HepG2 (cell line): Measurements from ENCODE around the gene HOMEZ. TPM values are rescaled to one million over a fixed set of nuclear protein-coding genes. Genes with fewer than 3 reads are reported as not detected.

Experiments
- ATAC-seq: fragments of 200-7000 bp; cut with Tn5 transposase; 3 replicates; pipeline ENCODE4 v1.9.1; 2020; ENCODE audit warnings: mild to moderate bottlenecking, moderate library complexity
- BruUV-seq: library from RNA; stranded (reverse); fragments of 400-500 nt; replicated peaks from 2 replicates; lab custom pipeline; 2021; lab: Mats Ljungman, UMichigan
- CTCF ChIA-PET: fragments of 300-600 bp; formaldehyde crosslinking; extraction: SDS; loops from one replicate; lab custom pipeline; 2021; ENCODE audit warnings: low total read pairs, inconsistent platforms, low intra/inter-chr PET ratio; lab: Yijun Ruan, JAX
- POLR2A ChIA-PET: fragments of 350-600 bp; sonication (Branson Sonifier 250); formaldehyde crosslinking; loops from one replicate; lab custom pipeline; 2020; ENCODE audit warnings: antibody characterized with exemption, inconsistent platforms; lab: Yijun Ruan, JAX
- DNase-seq: peaks from one replicate; pipeline ENCODE4 v3.0.0-alpha.2; 2015; ENCODE audit warnings: low spot score
- FAIRE-seq: peaks from 3 replicates; lab custom pipeline; 2011; peaks lifted over from hg19 to GRCh38; lab: Jason Lieb, UNC
- H2AFZ ChIP-seq: one replicate; pipeline ENCODE4 v1.6.1; 2011; ENCODE audit warnings: low read length, inconsistent platforms
- H3K27ac ChIP-seq: fragments of 300-600 bp; 3 replicates; pipeline ENCODE4 v1.8.0; 2011; ENCODE audit warnings: mixed run types, mild to moderate bottlenecking, mixed read lengths, low read length, inconsistent platforms; ENCODE audit not compliant: insufficient read depth; ENCODE audit errors: extremely low read length
- H3K27me3 ChIP-seq, 2 experiments: fragments of 200-600 bp in 1 of 2; 2 replicates in 1 of 2; 3 replicates in 1 of 2; pipeline versions ENCODE4 v1.6.0 to v1.8.0; 2011; ENCODE audit warnings: low read length in 2 of 2, mild to moderate bottlenecking in 2 of 2, moderate library complexity in 2 of 2, inconsistent platforms in 1 of 2; ENCODE audit not compliant: insufficient read depth in 2 of 2, control insufficient read depth in 1 of 2
- H3K36me3 ChIP-seq, 2 experiments: fragments of 200-600 bp in 1 of 2; replicated peaks in 1 of 2; 2 replicates in 1 of 2; 3 replicates in 1 of 2; pipeline versions ENCODE4 v1.5.1 to v1.8.0; 2011; ENCODE audit warnings: low read length in 2 of 2, inconsistent platforms in 1 of 2; ENCODE audit not compliant: insufficient read depth in 2 of 2, control insufficient read depth in 1 of 2
- H3K4me1 ChIP-seq: 2 replicates; pipeline ENCODE4 v1.5.1; 2012; ENCODE audit warnings: low read length, inconsistent platforms; ENCODE audit not compliant: insufficient read depth
- H3K4me2 ChIP-seq: 2 replicates; pipeline ENCODE4 v1.6.0; 2011; ENCODE audit warnings: low read depth, low read length, inconsistent platforms
- H3K4me3 ChIP-seq, 3 experiments: fragments of 200-600 bp in 1 of 3; sonication (generic), shearing (Covaris generic) in 1 of 3; replicated peaks in 1 of 3; 2 replicates each; pipeline ENCODE4 v1.5.1; 2011 to 2016; ENCODE audit warnings: low read length in 3 of 3, inconsistent platforms in 2 of 3, low read depth in 2 of 3, mild to moderate bottlenecking in 2 of 3, control low read depth in 1 of 3, mixed read lengths in 1 of 3; ENCODE audit not compliant: insufficient read depth in 1 of 3
- H3K79me2 ChIP-seq: one replicate; pipeline ENCODE4 v1.6.1; 2011; ENCODE audit warnings: low read length, inconsistent platforms; ENCODE audit not compliant: insufficient read depth
- H3K9ac ChIP-seq: 2 replicates; pipeline ENCODE4 v1.6.0; 2011; ENCODE audit warnings: mild to moderate bottlenecking, low read depth, low read length, inconsistent platforms; ENCODE audit not compliant: insufficient read depth
- H3K9me3 ChIP-seq: 2 replicates; pipeline ENCODE4 v1.5.1; 2012; ENCODE audit warnings: mild to moderate bottlenecking, low read length
- H4K20me1 ChIP-seq: 2 replicates; pipeline ENCODE4 v1.6.0; 2011; ENCODE audit warnings: inconsistent platforms, mild to moderate bottlenecking, low read length, moderate library complexity; ENCODE audit not compliant: insufficient read depth
- ARNTL ChIP-seq: sonication (generic); formaldehyde crosslinking; IDR thresholded peaks from 2 replicates; pipeline ENCODE4 v1.4.0; 2020; ENCODE audit warnings: mild to moderate bottlenecking, missing genetic modification reagents
- ETV5 ChIP-seq: IDR thresholded peaks from 2 replicates; pipeline ENCODE4 v1.6.1; 2018; ENCODE audit warnings: missing biosample characterization, missing genetic modification reagents, inconsistent platforms, borderline replicate concordance
- MAF1 ChIP-seq: sonication (generic); formaldehyde crosslinking; IDR thresholded peaks from 2 replicates; pipeline ENCODE4 v1.5.0; 2020; ENCODE audit warnings: missing genetic modification reagents, borderline replicate concordance
- PPARG ChIP-seq: conservative IDR thresholded peaks from 2 replicates; pipeline ENCODE4 v1.6.1; 2016; ENCODE audit warnings: missing biosample characterization, missing genetic modification reagents
- RAD21 ChIP-seq: fragments of 450-650 bp; formaldehyde crosslinking; IDR thresholded peaks from 2 replicates; pipeline ENCODE4 v1.5.0; 2020; ENCODE audit warnings: mild to moderate bottlenecking
- RAD51 ChIP-seq: fragments of 450-650 bp; IDR thresholded peaks from 2 replicates; pipeline ENCODE4 v1.6.1; 2016; ENCODE audit warnings: borderline replicate concordance
- SIN3B ChIP-seq: fragments of 150-350 bp; IDR thresholded peaks from 2 replicates; pipeline ENCODE4 v1.6.1; 2014; ENCODE audit warnings: low read length
- SNAPC2 ChIP-seq: sonication (generic); formaldehyde crosslinking; IDR thresholded peaks from 2 replicates; pipeline ENCODE4 v1.8.1; 2022; ENCODE audit warnings: mild to moderate bottlenecking, missing genetic modification reagents
- TEAD3 ChIP-seq: optimal IDR thresholded peaks from 2 replicates; pipeline ENCODE3; 2016; ENCODE audit warnings: borderline replicate concordance
- YEATS2 ChIP-seq: sonication (generic); formaldehyde crosslinking; IDR thresholded peaks from 2 replicates; pipeline ENCODE4 v1.4.0; 2020; ENCODE audit warnings: missing genetic modification reagents, borderline replicate concordance
- ZC3H4 ChIP-seq: sonication (generic); formaldehyde crosslinking; IDR thresholded peaks from 2 replicates; pipeline ENCODE4 v1.4.0; 2020; ENCODE audit warnings: missing genetic modification reagents, borderline replicate concordance
- WGBS: methylation state at CpG from one replicate; pipeline ENCODE4 v1.1.6; 2017; ENCODE audit warnings: low lambda C conversion rate; 5-methylcytosine and 5-hydroxymethylcytosine counted together
- in situ Hi-C: cut with HindIII; loops from 2 replicates; pipeline ENCODE4 v1.10.0; 2017; ENCODE audit warnings: low pct_unique_long_range_greater_than_20kb; ENCODE audit not compliant: extremely low pct_ligation_motif_present
- intact Hi-C: fragments of 100-400 bp; cut with micrococcal nuclease; formaldehyde crosslinking; loops from one replicate; pipeline ENCODE4 v1.10.0; 2022; ENCODE audit not compliant: unreplicated experiment
- polyA plus RNA-seq, 8 experiments: library from polyadenylated mRNA; depleted of rRNA in 3 of 8; stranded (reverse) in 7 of 8; unstranded in 1 of 8; fragments of >200 nt; fragmentation: Illumina TruSeq in 4 of 8; extraction: Trizol in 4 of 8; gene quantifications; 2 replicates each; pipeline versions ENCODE4 v1.2.1 to v1.2.3, GENCODE V29; 2011 to 2016; ENCODE audit warnings: low read depth in 4 of 8, missing spikeins in 1 of 8, mixed read lengths in 1 of 8; ENCODE audit not compliant: insufficient read depth in 1 of 8
- total RNA-seq, 5 experiments: library from RNA; depleted of rRNA; stranded (reverse); fragments of >200 nt; fragmentation: Illumina TruSeq; extraction: Trizol; gene quantifications; 2 replicates each; pipeline ENCODE4 v1.2.3, GENCODE V29; 2016; ENCODE audit warnings: low read depth in 1 of 5
- TF ChIP-seq, protein P1 (sequence below): sonication (generic); formaldehyde crosslinking; IDR thresholded peaks from 2 replicates; pipeline ENCODE4 v1.4.0; 2020; ENCODE audit warnings: missing genetic modification reagents, mild to moderate bottlenecking, borderline replicate concordance
- TF ChIP-seq, protein P2 (sequence below): sonication (generic); formaldehyde crosslinking; IDR thresholded peaks from 2 replicates; pipeline ENCODE4 v1.5.1; 2020; ENCODE audit warnings: missing genetic modification reagents, mild to moderate bottlenecking, borderline replicate concordance
- TF ChIP-seq, protein P3 (sequence below): sonication (generic); formaldehyde crosslinking; IDR thresholded peaks from 2 replicates; pipeline ENCODE4 v1.4.0; 2020; ENCODE audit warnings: missing genetic modification reagents
- TF ChIP-seq, protein P4 (sequence below): sonication (generic); formaldehyde crosslinking; IDR thresholded peaks from 2 replicates; pipeline ENCODE4 v1.5.0; 2020; ENCODE audit warnings: missing genetic modification reagents
- TF ChIP-seq, protein P5 (sequence below): IDR thresholded peaks from 2 replicates; pipeline ENCODE4 v1.6.1; 2016; ENCODE audit warnings: low read depth, borderline replicate concordance

HOMEZ gene
- total and polyA plus RNA-seq, 2 of the 13 experiments (the other 11 are each of a cell fraction or from before 2014, with no cell fraction given), result 14.5 to 31.8 TPM

DNA sequence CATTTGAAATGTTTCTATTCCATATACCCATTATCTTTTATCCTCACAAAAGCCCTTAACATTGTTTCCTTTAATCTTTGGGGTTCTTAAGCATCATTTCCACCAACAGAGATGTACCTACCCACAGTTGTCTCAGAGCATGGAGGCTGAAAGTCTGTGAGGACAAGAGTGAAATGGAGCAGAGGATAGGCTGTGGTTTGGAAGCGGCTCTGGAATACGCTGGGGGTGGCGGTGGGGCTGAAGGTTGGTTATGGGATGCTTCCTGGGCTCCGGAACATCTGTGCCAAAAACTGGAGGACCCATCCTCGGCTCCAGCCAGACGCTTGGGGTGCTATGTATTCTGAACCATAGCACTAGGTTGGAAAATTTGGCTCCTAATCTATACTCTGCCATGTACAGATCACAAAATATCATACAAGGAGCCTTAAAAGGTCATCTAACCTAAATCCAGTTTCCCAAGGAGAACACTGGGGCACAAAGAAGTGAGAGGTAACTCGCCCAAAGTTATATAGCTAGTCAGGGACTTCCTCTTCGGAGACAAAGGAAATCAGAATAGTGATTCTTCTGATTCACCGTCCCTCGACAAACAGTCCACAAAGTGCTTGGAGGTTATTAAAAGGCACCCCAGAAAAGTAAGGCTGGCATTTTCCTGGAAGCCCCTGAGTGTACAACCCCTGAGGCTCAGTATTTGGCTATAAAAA lies 14.2 kb upstream of the HOMEZ start (continued):
- TF ChIP-seq, protein P1, sequence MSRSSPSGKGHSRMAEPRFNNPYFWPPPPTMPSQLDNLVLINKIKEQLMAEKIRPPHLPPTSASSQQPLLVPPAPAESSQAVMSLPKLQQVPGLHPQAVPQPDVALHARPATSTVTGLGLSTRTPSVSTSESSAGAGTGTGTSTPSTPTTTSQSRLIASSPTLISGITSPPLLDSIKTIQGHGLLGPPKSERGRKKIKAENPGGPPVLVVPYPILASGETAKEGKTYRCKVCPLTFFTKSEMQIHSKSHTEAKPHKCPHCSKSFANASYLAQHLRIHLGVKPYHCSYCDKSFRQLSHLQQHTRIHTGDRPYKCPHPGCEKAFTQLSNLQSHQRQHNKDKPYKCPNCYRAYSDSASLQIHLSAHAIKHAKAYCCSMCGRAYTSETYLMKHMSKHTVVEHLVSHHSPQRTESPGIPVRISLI, result peak; percentile 75; the same call in 1 of the 2 replicates
- no peak for TF ChIP-seq SIN3B
- TF ChIP-seq SNAPC2 (CRISPR knock-in tag), result no peak
- TF ChIP-seq, protein P2, sequence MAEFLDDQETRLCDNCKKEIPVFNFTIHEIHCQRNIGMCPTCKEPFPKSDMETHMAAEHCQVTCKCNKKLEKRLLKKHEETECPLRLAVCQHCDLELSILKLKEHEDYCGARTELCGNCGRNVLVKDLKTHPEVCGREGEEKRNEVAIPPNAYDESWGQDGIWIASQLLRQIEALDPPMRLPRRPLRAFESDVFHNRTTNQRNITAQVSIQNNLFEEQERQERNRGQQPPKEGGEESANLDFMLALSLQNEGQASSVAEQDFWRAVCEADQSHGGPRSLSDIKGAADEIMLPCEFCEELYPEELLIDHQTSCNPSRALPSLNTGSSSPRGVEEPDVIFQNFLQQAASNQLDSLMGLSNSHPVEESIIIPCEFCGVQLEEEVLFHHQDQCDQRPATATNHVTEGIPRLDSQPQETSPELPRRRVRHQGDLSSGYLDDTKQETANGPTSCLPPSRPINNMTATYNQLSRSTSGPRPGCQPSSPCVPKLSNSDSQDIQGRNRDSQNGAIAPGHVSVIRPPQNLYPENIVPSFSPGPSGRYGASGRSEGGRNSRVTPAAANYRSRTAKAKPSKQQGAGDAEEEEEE (CRISPR knock-in tag), result peak; percentile 38; the same call in 1 of the 2 replicates

DNA sequence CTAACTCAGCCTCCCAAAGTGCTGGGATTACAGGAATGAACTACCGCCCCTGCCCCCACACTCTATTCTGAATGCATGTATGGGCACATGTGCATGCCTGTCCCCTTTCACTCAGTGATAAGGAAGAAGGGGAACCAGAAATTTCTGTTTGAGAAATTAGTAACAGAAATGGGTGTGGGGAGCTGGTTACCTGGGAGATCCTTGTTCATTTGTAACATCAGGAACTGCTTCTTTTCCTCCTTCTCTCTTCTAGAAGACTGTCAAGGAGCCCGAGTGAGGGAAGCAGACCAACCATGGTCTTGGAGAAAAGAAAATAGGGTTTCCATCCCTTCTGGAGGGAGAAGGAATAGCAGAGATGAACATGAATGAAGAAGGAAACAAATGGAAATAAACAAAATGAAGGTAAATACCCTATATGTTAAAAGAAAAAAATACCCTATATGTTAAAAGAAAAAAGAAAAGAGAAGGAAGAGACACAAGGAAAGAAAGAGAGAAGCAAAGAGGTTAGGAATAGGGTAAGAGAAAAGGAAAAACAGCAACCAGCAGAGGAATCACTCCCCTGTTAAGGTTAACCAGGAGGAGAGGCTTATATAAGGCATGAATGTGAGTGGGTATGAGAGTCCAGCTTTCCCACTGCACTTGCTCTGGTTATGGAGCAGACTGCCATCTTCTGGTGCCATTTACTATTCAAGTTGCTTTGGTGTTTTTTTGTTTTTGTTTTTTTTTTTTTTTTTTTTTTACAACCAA lies 13.5 kb upstream of the HOMEZ start:
- in situ Hi-C loops, result loop anchor here (5.0 kb wide), 1 partner anchor 37 kb away; no protein-coding TSS in a partner anchor
- WGBS, result 95% methylated on average over 2 of the region's 2 CpGs
- peak overlapping the region; percentile 99; the same call in 1 of the 2 replicates for H3K4me2 ChIP-seq
- H3K9me3 ChIP-seq, result no peaks in the 10 kb centered on the region
- peaks cover 50% of the 10 kb centered on the region for H3K4me1 ChIP-seq
- FAIRE-seq, result peak; percentile 68
- BruUV-seq, result no TSS peak
- peak; percentile 87 for DNase-seq
- no peak overlapping the region for H3K4me3 ChIP-seq
- ATAC-seq, result no peak
- H4K20me1 ChIP-seq, result no peaks in the 10 kb centered on the region
- ChIA-PET POLR2A (interaction anchor here (0.6 to 18.7 kb wide), 5 partner anchors 14 to 230 kb away, joined by 3 to 1053 read pairs (median 3); partner anchors contain the start of genes HOMEZ and PABPN1), CTCF (interaction anchor here (1.0 to 2.4 kb wide), 4 partner anchors 21 to 178 kb away, joined by 3 to 17 read pairs (median 8); no protein-coding TSS in a partner anchor)
- peaks cover 3% of the 10 kb centered on the region in 2 experiments; a peak in 1 of 5 replicates for H3K36me3 ChIP-seq
- no peak overlapping the region for H3K9ac ChIP-seq
- intact Hi-C loops, result loop anchor here (1.0 to 5.0 kb wide), 2 partner anchors 34 to 177 kb away; no protein-coding TSS in a partner anchor
- H3K27ac ChIP-seq, result peak overlapping the region; percentile 12
- H3K27me3 ChIP-seq, result no peaks in the 10 kb centered on the region; a peak in 1 of 5 replicates
- no peak overlapping the region for H2AFZ ChIP-seq
- H3K79me2 ChIP-seq, result peaks cover 4% of the 10 kb centered on the region
- TF ChIP-seq ETV5 (CRISPR knock-in tag) (no peak), PPARG (0 out of 2 replicates have a peak, but pooled peaks have one; percentile 30), TEAD3 (CRISPR knock-in tag) (peak; percentile 74), RAD51 (0 out of 2 replicates have a peak, but pooled peaks have one; percentile 2), ZC3H4 (no peak), ARNTL (CRISPR knock-in tag) (no peak), MAF1 (CRISPR knock-in tag) (no peak), RAD21 (CRISPR knock-in tag) (no peak), YEATS2 (CRISPR knock-in tag) (peak; percentile 14; the same call in 1 of the 2 replicates)
- TF ChIP-seq, protein P3, sequence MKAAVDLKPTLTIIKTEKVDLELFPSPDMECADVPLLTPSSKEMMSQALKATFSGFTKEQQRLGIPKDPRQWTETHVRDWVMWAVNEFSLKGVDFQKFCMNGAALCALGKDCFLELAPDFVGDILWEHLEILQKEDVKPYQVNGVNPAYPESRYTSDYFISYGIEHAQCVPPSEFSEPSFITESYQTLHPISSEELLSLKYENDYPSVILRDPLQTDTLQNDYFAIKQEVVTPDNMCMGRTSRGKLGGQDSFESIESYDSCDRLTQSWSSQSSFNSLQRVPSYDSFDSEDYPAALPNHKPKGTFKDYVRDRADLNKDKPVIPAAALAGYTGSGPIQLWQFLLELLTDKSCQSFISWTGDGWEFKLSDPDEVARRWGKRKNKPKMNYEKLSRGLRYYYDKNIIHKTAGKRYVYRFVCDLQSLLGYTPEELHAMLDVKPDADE (CRISPR knock-in tag), result no peak
- TF ChIP-seq, protein P4, sequence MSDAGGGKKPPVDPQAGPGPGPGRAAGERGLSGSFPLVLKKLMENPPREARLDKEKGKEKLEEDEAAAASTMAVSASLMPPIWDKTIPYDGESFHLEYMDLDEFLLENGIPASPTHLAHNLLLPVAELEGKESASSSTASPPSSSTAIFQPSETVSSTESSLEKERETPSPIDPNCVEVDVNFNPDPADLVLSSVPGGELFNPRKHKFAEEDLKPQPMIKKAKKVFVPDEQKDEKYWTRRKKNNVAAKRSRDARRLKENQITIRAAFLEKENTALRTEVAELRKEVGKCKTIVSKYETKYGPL (CRISPR knock-in tag), result peak; percentile 81
- TF ChIP-seq, protein P5, sequence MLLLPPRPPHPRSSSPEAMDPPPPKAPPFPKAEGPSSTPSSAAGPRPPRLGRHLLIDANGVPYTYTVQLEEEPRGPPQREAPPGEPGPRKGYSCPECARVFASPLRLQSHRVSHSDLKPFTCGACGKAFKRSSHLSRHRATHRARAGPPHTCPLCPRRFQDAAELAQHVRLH (CRISPR knock-in tag), result peak; percentile 16; the same call in 1 of the 2 replicates
